GM20000 (cell line): Measurements from ENCODE around the gene ANK3.

Experiments
- DNase-seq: peaks from one replicate; pipeline ENCODE4 v3.0.0; 2012; ENCODE audit warnings: low spot score
- TF ChIP-seq, protein P1 (sequence below): IDR thresholded peaks from 2 replicates; pipeline ENCODE4 v1.5.1; 2012; ENCODE audit warnings: mild to moderate bottlenecking, control low read depth; ENCODE audit errors: extremely low read depth, missing control alignments

Gene ANK3

DNA sequence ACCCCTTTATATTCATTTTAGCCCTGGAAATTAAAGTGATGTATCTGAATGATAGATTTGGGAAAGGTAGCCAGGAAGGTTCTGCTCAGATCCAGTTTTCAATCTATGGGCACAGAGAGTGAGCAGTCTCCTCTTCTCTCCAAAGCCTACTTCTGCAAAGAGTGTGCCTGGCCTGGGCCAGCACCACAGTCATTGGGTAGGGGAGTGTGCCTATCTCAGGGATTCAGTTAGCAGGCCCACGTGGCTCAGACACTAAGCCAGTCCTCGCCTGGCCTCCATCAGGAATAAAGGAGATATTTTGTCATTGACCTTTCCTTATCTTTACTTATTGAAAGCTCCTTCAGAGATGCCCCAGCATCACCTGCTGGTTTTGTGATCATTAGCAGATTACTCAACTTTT is 267.5 kb downstream of the ANK3 start:
- TF ChIP-seq, protein P1, sequence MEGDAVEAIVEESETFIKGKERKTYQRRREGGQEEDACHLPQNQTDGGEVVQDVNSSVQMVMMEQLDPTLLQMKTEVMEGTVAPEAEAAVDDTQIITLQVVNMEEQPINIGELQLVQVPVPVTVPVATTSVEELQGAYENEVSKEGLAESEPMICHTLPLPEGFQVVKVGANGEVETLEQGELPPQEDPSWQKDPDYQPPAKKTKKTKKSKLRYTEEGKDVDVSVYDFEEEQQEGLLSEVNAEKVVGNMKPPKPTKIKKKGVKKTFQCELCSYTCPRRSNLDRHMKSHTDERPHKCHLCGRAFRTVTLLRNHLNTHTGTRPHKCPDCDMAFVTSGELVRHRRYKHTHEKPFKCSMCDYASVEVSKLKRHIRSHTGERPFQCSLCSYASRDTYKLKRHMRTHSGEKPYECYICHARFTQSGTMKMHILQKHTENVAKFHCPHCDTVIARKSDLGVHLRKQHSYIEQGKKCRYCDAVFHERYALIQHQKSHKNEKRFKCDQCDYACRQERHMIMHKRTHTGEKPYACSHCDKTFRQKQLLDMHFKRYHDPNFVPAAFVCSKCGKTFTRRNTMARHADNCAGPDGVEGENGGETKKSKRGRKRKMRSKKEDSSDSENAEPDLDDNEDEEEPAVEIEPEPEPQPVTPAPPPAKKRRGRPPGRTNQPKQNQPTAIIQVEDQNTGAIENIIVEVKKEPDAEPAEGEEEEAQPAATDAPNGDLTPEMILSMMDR: no peak

DNA sequence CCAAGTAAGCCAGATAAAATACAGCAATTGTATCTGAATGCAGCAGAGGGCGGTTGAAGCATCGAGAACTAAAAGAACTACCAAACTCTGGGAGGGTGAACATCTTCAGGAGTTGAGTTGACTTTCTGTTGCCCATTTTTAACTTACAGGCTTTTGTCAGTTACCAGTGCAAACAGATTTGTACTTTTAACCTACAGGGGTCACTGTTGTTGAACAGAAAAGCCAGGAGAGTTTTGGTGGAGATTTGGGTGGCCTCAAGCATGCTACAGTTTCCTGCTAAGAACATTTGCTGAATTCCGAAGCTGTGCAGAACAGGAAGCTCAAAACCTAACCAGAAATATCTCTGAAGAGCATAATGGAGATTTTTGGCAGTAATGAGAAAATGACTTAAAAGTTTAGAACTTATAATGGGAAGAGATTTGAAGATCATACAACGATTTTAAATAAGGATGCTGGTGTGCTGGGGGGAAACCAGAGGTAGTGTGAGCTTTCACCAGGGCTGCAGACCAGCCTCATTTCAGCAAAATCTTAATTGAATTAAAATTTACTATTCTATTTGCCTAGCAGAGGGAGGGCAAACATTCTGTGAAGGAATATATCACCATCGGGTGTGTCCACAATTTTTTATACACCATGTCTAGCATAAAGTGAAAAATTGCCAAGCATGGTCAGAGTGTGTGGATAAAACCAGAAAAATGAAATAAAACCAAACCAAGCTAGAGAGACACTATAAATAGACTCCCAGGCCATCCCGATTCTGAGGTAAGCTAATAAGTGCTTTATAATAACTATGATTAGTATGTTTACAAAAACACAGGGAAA is 274.7 kb downstream of the ANK3 start:
- TF ChIP-seq, protein P1: no peak
- peak; percentile 29 for DNase-seq

More for the DNA sequence above, 267.5 kb downstream of the ANK3 start:
- DNase-seq: no peak

DNA sequence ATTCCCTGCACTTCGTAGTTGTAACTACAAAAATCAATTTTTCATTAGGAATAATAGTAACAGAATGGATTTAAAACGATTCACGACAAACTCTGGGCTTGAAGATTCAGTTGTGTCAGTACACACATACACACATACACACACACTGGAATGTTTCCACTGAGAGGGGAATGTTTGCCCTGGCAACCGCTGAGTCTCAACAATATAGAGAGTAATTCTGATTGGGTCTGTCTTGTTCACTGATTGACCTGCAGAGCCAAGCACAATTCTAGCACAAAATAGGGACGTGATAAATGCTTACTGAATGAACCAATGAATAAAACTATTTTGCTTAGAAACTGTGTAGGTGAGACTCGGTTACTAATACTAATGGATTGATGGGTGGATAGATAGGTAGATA is 278.9 kb downstream of the ANK3 start:
- no peak for DNase-seq
- TF ChIP-seq, protein P1: no peak

DNA sequence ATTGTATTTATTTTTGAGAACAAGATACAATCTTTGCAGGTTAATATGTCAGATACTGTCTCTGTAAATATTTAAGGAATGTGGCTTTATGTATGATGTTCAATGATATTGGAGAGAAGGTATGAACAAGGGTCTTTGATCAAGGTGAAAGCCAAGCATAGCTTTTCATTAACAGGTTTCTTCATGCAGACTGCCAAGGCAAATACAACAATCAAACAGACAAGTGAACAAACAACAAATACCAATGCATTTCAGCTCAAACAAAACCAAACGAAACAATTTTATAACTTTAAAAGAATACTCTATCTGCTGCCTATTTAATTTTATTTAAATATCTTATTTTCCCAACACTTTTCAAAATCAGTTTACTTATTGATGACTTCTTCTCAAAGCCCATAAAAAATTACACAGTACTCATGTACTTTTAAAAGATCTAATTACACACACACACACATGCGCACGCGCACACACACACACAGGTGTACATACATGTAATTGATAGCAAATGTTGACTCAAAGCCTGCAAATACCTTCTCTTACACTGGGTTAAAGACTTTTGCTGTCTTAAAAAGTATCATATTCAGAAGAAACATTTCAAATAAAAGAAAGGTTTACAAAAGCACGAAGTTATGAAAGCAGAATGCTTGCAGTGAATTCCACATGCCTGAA is 282.2 kb downstream of the ANK3 start:
- no peak for DNase-seq
- TF ChIP-seq, protein P1: no peak

DNA sequence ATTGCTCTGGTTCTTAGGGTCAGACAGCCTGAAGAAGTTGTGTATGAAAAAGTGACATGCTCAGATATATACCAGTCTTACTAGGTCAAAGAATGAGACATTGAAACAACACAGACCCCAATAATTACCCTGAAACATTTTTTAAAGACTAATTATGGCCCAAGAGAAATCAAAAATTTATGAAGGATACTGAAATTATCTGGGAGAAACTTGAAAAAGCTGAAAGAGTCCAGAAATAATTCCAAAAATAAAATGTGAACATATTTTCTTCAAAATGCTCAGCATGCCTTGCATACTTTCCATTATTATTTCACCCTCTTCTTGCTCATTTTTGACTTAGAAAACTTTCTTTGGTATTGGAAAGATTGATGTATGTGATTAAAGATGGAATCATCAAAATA is 284.4 kb downstream of the ANK3 start:
- TF ChIP-seq, protein P1: no peak

DNA sequence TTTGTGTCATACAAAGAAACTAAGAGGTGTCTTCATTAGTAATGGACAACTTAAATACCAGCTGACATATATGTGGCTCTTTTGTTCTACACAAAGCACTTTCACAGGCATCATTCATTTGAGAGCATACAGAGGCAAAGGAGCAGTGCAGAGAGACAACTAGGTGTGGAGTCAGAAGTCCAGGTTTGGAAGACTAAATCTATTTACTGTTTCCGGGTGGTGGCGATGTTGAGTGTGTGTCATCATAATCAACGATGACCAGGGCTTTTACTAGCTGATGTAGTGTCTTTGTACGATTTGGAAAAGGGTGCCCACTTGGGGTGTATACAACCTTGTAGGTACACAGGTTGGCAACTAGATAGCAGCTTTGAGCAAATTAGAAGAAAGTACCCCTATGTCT is 287.9 kb downstream of the ANK3 start:
- DNase-seq: no peak

More for the DNA sequence above, 284.4 kb downstream of the ANK3 start:
- no peak for DNase-seq

More for the DNA sequence above, 287.9 kb downstream of the ANK3 start:
- TF ChIP-seq, protein P1: no peak
